Keratinocyte (primary cell): Measurements from ENCODE around the gene PALD1. TPM values are rescaled to one million over a fixed set of nuclear protein-coding genes. Genes with fewer than 3 reads are reported as not detected.
A peak's percentile ranks its signal among the peaks of the same experiment; 100 is the strongest.
"Not testable (repeated sequence)": the region's sequence is repeated elsewhere in the genome, so short reads cannot be mapped to it uniquely, and the experiment has no call there.

Experiments used
- DNase-seq: peaks from one replicate; pipeline ENCODE4 v3.0.0-alpha.2; 2011; ENCODE audit warnings: low read depth, missing footprints, low spot score
- FAIRE-seq: peaks from 2 replicates; lab custom pipeline; 2011; peaks lifted over from hg19 to GRCh38; lab: Jason Lieb, UNC
- H2AFZ ChIP-seq: 2 replicates; pipeline ENCODE4 v1.6.0; 2012; ENCODE audit warnings: low read length, control low read depth, inconsistent platforms; ENCODE audit not compliant: control insufficient read depth
- H3K27ac ChIP-seq: 2 replicates; pipeline ENCODE4 v1.5.1; 2011; ENCODE audit warnings: low read length; ENCODE audit not compliant: control insufficient read depth, insufficient read depth
- H3K27me3 ChIP-seq: 3 replicates; pipeline ENCODE4 v1.6.0; 2011; ENCODE audit warnings: low read length; ENCODE audit not compliant: control insufficient read depth, insufficient read depth; ENCODE audit errors: extremely low read depth
- H3K36me3 ChIP-seq, 2 experiments: 2 replicates in 1 of 2; 3 replicates in 1 of 2; pipeline ENCODE4 v1.5.1; 2011; ENCODE audit warnings: low read length in 2 of 2, mild to moderate bottlenecking in 1 of 2; ENCODE audit not compliant: control insufficient read depth in 2 of 2, insufficient read depth in 2 of 2; ENCODE audit errors: extremely low read depth in 1 of 2
- H3K4me1 ChIP-seq: 3 replicates; pipeline ENCODE4 v1.5.1; 2011; ENCODE audit warnings: low read length; ENCODE audit not compliant: control insufficient read depth, insufficient read depth; ENCODE audit errors: extremely low read depth
- H3K4me2 ChIP-seq: 3 replicates; pipeline ENCODE4 v1.6.0; 2011; ENCODE audit warnings: low read depth, low read length; ENCODE audit not compliant: control insufficient read depth, insufficient read depth; ENCODE audit errors: extremely low read depth
- H3K4me3 ChIP-seq, 3 experiments: fragments of 200-600 bp in 1 of 3; sonication (generic) in 1 of 3; 2 replicates in 2 of 3; 3 replicates in 1 of 3; pipeline ENCODE4 v1.5.1; 2011 to 2016; ENCODE audit warnings: low read length in 3 of 3, mild to moderate bottlenecking in 3 of 3, control low read depth in 2 of 3, inconsistent platforms in 1 of 3, low read depth in 1 of 3, mixed read lengths in 1 of 3, mixed run types in 1 of 3, moderate library complexity in 1 of 3; ENCODE audit not compliant: control insufficient read depth in 2 of 3, insufficient read depth in 2 of 3; ENCODE audit errors: extremely low read depth in 1 of 3
- H3K79me2 ChIP-seq: 2 replicates; pipeline ENCODE4 v1.6.0; 2012; ENCODE audit warnings: low read length; ENCODE audit not compliant: control insufficient read depth, insufficient read depth
- H3K9ac ChIP-seq: 3 replicates; pipeline ENCODE4 v1.6.0; 2011; ENCODE audit warnings: low read length; ENCODE audit not compliant: control insufficient read depth, insufficient read depth; ENCODE audit errors: extremely low read depth
- H3K9me1 ChIP-seq: 3 replicates; pipeline ENCODE4 v1.6.0; 2011; ENCODE audit warnings: low read length; ENCODE audit not compliant: control insufficient read depth, insufficient read depth; ENCODE audit errors: extremely low read depth
- H3K9me3 ChIP-seq: 2 replicates; pipeline ENCODE4 v1.5.1; 2012; ENCODE audit warnings: low read depth, low read length; ENCODE audit not compliant: control insufficient read depth
- H4K20me1 ChIP-seq: 3 replicates; pipeline ENCODE4 v1.6.0; 2011; ENCODE audit warnings: low read length; ENCODE audit not compliant: control insufficient read depth, insufficient read depth; ENCODE audit errors: extremely low read depth
- EZH2 ChIP-seq: IDR thresholded peaks from one replicate; pipeline ENCODE4 v1.6.1; 2012; ENCODE audit warnings: inconsistent platforms, mild to moderate bottlenecking, low read length, moderate library complexity
- dilution Hi-C: fragments of 300-500 bp; cut with MboI; formaldehyde crosslinking; loops from one replicate; pipeline ENCODE4 v1.7.0; 2020; ENCODE audit warnings: low sequenced_read_pairs; ENCODE audit not compliant: extremely low pct_ligation_motif_present
- polyA plus RNA-seq, 5 experiments: library from polyadenylated mRNA; depleted of rRNA in 3 of 5; stranded (reverse) in 3 of 5; stranded (forward) in 1 of 5; unstranded in 1 of 5; fragments of >200 nt; gene quantifications; 1 replicate in 1 of 5; 2 replicates in 3 of 5; 3 replicates in 1 of 5; pipeline versions ENCODE4 v1.2.1 to v1.2.3, GENCODE V29; 2011 to 2012; ENCODE audit warnings: missing spikeins in 2 of 5, low read depth in 1 of 5, low replicate concordance in 1 of 5
- TF ChIP-seq, protein P1 (sequence below), 3 experiments: IDR thresholded peaks in 1 of 3; conservative IDR thresholded peaks in 1 of 3; optimal IDR thresholded peaks in 1 of 3; 2 replicates in 2 of 3; 3 replicates in 1 of 3; pipeline versions ENCODE3 to v1.5.1; 2011; ENCODE audit warnings: low read length in 3 of 3, mild to moderate bottlenecking in 3 of 3, moderate library complexity in 2 of 3, control low read depth in 1 of 3, inconsistent platforms in 1 of 3; ENCODE audit not compliant: insufficient read depth in 2 of 3; ENCODE audit errors: extremely low read depth in 1 of 3

PALD1 gene
- polyA plus RNA-seq, 1 donor (not counting 4 experiments of a cell fraction or from before 2014, with no cell fraction given): 0.83 TPM

DNA sequence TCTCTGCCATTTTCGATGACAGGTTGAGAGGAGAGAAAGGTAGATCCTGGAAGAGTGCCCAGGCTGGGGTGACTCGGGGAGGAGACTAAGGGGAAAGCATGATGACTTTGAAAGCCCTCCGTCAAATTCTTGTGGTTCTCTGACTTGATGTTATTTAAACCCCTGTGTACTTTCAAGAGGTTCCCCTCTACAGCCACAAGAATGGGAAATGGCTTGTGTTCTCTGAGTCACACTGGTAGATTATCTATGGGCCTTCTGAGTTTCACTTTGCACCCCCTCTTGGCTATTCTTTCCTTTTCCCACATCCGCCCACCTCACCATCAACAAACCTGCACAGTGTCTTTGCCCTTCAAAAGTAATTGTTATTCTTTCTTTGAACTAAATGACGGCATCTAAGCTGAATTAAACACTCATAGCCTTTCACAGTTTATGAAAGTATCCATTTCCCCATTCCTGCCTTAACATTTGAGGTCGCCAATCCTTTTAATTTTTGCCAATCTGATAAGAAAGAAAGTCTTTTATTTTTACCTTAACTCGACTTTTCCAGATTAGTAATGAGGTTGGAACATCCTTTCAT is 99.9 kb downstream of the PALD1 start:
- DNase-seq: peak; percentile 90
- peak; percentile 89 for FAIRE-seq
- dilution Hi-C loops: no loop called here

DNA sequence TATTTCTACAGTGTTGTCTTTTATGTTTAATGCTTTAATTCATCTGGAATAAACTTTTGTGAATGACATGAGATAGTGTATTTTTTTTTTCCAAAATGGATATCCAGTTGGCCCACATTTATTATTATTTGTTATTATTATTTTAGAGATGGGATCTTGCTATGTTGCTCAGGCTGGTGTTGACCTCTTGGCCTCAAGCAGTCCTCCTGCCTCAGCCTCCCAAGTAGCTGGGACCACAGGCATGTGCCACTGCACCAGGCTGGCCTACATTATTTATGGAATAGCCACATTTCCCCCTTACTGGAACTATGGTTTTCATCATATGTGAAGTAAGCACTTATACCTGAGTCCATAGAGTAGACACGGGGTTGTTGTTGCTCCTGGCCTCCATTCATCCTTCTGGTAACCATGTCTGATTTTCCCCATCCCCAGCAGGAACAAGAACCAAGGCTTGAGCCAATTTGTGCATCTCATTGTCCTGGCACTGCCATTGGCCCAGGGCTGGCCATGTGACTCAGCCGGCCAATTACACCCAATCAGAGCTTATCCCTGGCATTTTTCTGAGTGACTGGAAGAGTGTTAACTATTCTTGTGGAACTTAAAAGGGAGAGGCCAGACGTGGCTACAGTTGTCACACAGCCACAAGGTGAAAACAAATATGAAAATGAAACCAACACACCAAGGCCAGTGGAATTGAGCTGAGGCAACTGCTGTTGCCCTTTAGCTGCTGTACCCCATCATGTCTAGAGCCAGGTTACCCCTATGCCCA is 100.9 kb downstream of the PALD1 start:
- no peaks in the 10 kb centered on the region for H3K36me3 ChIP-seq
- peaks cover 3% of the 10 kb centered on the region for H3K9me1 ChIP-seq
- no peak for TF ChIP-seq EZH2
- TF ChIP-seq, protein P1, sequence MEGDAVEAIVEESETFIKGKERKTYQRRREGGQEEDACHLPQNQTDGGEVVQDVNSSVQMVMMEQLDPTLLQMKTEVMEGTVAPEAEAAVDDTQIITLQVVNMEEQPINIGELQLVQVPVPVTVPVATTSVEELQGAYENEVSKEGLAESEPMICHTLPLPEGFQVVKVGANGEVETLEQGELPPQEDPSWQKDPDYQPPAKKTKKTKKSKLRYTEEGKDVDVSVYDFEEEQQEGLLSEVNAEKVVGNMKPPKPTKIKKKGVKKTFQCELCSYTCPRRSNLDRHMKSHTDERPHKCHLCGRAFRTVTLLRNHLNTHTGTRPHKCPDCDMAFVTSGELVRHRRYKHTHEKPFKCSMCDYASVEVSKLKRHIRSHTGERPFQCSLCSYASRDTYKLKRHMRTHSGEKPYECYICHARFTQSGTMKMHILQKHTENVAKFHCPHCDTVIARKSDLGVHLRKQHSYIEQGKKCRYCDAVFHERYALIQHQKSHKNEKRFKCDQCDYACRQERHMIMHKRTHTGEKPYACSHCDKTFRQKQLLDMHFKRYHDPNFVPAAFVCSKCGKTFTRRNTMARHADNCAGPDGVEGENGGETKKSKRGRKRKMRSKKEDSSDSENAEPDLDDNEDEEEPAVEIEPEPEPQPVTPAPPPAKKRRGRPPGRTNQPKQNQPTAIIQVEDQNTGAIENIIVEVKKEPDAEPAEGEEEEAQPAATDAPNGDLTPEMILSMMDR (optimal IDR thresholded peaks at IDR 0.05 in 1 of 3, IDR thresholded peaks at IDR 0.05 in 1 of 3, conservative IDR thresholded peaks at IDR 0.05 in 1 of 3; ENCODE audit: extremely low read depth in 1 of 3, insufficient read depth in 2 of 3, low read length in 3 of 3): no peak
- dilution Hi-C loops: no loop called here
- no peak overlapping the region for H2AFZ ChIP-seq
- no peaks in the 10 kb centered on the region for H3K79me2 ChIP-seq
- H3K4me1 ChIP-seq: peaks cover 35% of the 10 kb centered on the region
- FAIRE-seq (peak; percentile 41), DNase-seq (no peak)
- H3K27me3 ChIP-seq: peaks cover 11% of the 10 kb centered on the region
- H3K4me2 ChIP-seq: no peak overlapping the region
- H4K20me1 ChIP-seq: no peaks in the 10 kb centered on the region
- H3K27ac ChIP-seq: no peak overlapping the region
- no peaks in the 10 kb centered on the region for H3K9me3 ChIP-seq
- H3K9ac ChIP-seq: no peak overlapping the region
- H3K4me3 ChIP-seq: no peak overlapping the region

More for the DNA sequence above, 99.9 kb downstream of the PALD1 start:
- Histone ChIP-seq H3K27ac (peak overlapping the region; percentile 21), H3K4me1 (peaks cover 45% of the 10 kb centered on the region), H3K9ac (no peak overlapping the region), H2AFZ (no peak overlapping the region), H3K79me2 (no peaks in the 10 kb centered on the region), H4K20me1 (no peaks in the 10 kb centered on the region), H3K36me3 (no peaks in the 10 kb centered on the region), H3K4me2 (peak overlapping the region; percentile 60), H3K9me1 (peaks cover 3% of the 10 kb centered on the region), H3K4me3 (peak overlapping the region in 1 of 3 experiments; percentile 28), H3K27me3 (peaks cover 3% of the 10 kb centered on the region), H3K9me3 (no peaks in the 10 kb centered on the region)
- TF ChIP-seq, protein P1 (optimal IDR thresholded peaks at IDR 0.05 in 1 of 3, IDR thresholded peaks at IDR 0.05 in 1 of 3, conservative IDR thresholded peaks at IDR 0.05 in 1 of 3; ENCODE audit: extremely low read depth in 1 of 3, insufficient read depth in 2 of 3, low read length in 3 of 3): no peak
- TF ChIP-seq EZH2: no peak

DNA sequence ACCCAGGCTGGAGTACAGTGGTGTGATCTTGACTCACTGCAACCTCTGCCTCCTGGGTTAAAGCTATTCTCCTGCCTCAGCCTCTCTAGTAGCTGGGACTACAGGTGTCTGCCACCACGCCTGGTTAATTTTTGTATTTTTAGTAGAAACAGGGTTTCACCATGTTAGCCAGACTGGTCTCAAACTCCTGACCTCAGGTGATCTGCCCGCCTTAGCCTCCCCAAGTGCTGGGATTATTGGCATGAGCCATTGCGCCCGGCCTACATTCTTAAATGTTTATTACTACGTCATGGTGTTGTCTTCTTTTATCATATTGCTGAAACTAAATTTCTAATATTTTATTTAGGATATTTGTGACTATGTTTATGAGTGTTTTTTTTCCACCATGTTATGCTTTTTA is 102.6 kb downstream of the PALD1 start:
- dilution Hi-C loops, FAIRE-seq, H3K27ac ChIP-seq, H3K9me3 ChIP-seq, H4K20me1 ChIP-seq, DNase-seq, H3K9ac ChIP-seq, H3K9me1 ChIP-seq, H3K4me3 ChIP-seq, H2AFZ ChIP-seq, H3K36me3 ChIP-seq, H3K79me2 ChIP-seq, H3K4me2 ChIP-seq: not testable (repeated sequence)
- Histone ChIP-seq H3K4me1 (peaks cover 27% of the 10 kb centered on the region), H3K27me3 (peaks cover 20% of the 10 kb centered on the region)
